ENCODE measurements around the gene RTBDN.
"Not testable (repeated sequence)": the region's sequence is repeated elsewhere in the genome, so short reads cannot be mapped to it uniquely, and the experiment has no call there.

The RTBDN gene

GRCh38 chr19:12833738-12834565 is 427 bp downstream of the RTBDN start:
- no peak for TF ChIP-seq CTCF (conservative IDR thresholded peaks at IDR 0.05; ENCODE audit: low read length)

GRCh38 chr19:12833418-12833737 is 1.0 kb downstream of the RTBDN start:
- no peak for TF ChIP-seq CTCF (conservative IDR thresholded peaks at IDR 0.05; ENCODE audit: low read length)
- DNase-seq (ENCODE audit: low read depth) = no peak
- no peak overlapping the region for H3K4me3 ChIP-seq (ENCODE audit: low read length)

More at GRCh38 chr19:12833738-12834565, 427 bp downstream of the RTBDN start:
- peak overlapping the region; percentile 37 for H3K4me3 ChIP-seq (ENCODE audit: low read length)
- DNase-seq (ENCODE audit: low read depth) = no peak

- H3K4me3 ChIP-seq (ENCODE audit: low read length) = no peak overlapping the region
- TF ChIP-seq CTCF (conservative IDR thresholded peaks at IDR 0.05; ENCODE audit: low read length) = no peak
- no peak for DNase-seq (ENCODE audit: low read depth)
These were observed 5.9 kb downstream of the RTBDN start for GRCh38 chr19:12828494-12828893.

GRCh38 chr19:12825254-12826131 is 8.9 kb downstream of the RTBDN start:
- TF ChIP-seq CTCF (conservative IDR thresholded peaks at IDR 0.05; ENCODE audit: low read length) = peak; percentile 17; the same call in 1 of the 2 replicates
- peak; percentile 32 for DNase-seq (ENCODE audit: low read depth)
- H3K4me3 ChIP-seq (ENCODE audit: low read length) = no peak overlapping the region

- DNase-seq (ENCODE audit: low read depth) = no peak
- TF ChIP-seq CTCF (conservative IDR thresholded peaks at IDR 0.05; ENCODE audit: low read length) = no peak
- no peak overlapping the region for H3K4me3 ChIP-seq (ENCODE audit: low read length)
These were observed 12.6 kb downstream of the RTBDN start for GRCh38 chr19:12821761-12822160.

- not testable (repeated sequence) for DNase-seq (ENCODE audit: low read depth); H3K4me3 ChIP-seq (ENCODE audit: low read length)
These were observed 16.6 kb downstream of the RTBDN start for GRCh38 chr19:12817810-12818209.

- DNase-seq (ENCODE audit: low read depth); H3K4me3 ChIP-seq (ENCODE audit: low read length): not testable (repeated sequence)
These were observed 17.2 kb downstream of the RTBDN start for GRCh38 chr19:12817188-12817587.

- no peak overlapping the region for H3K4me3 ChIP-seq (ENCODE audit: low read length)
- TF ChIP-seq CTCF (conservative IDR thresholded peaks at IDR 0.05; ENCODE audit: low read length) = no peak
- DNase-seq (ENCODE audit: low read depth) = no peak
These were observed 19.3 kb downstream of the RTBDN start for GRCh38 chr19:12815088-12815487.

Data from AG10803 (cell line).